Uterus (tissue), 2 donors: ENCODE data around the gene SH3BGRL2.

Experiments
- CTCF ChIP-seq, 4 experiments: fragments of 200-600 bp in 2 of 4; fragments of 450-650 bp in 2 of 4; sonication (generic) in 2 of 4; IDR thresholded peaks; one replicate each; pipeline ENCODE4 v1.5.1; 2016 to 2019; ENCODE audit warnings: antibody characterized with exemption in 4 of 4, mild to moderate bottlenecking in 2 of 4, moderate library complexity in 1 of 4
- POLR2A ChIP-seq, 2 donors: fragments of 450-650 bp; IDR thresholded peaks; one replicate each; pipeline ENCODE4 v1.6.1; 2016; ENCODE audit warnings: antibody characterized with exemption in 2 of 2, mild to moderate bottlenecking in 1 of 2, moderate library complexity in 1 of 2

- TF ChIP-seq CTCF (IDR thresholded peaks at IDR 0.05) (no peak), POLR2A (IDR thresholded peaks at IDR 0.05) (no peak)
These were observed 81.5 kb downstream of the SH3BGRL2 start for GRCh38 chr6:79712616-79713135.
